Measurements from ENCODE around the gene CCDC102A. TPM values are rescaled to one million over a fixed set of nuclear protein-coding genes. Genes with fewer than 3 reads are reported as not detected.

CCDC102A gene
- polyA plus RNA-seq, 1 experiment, result 7.1 TPM

DNA sequence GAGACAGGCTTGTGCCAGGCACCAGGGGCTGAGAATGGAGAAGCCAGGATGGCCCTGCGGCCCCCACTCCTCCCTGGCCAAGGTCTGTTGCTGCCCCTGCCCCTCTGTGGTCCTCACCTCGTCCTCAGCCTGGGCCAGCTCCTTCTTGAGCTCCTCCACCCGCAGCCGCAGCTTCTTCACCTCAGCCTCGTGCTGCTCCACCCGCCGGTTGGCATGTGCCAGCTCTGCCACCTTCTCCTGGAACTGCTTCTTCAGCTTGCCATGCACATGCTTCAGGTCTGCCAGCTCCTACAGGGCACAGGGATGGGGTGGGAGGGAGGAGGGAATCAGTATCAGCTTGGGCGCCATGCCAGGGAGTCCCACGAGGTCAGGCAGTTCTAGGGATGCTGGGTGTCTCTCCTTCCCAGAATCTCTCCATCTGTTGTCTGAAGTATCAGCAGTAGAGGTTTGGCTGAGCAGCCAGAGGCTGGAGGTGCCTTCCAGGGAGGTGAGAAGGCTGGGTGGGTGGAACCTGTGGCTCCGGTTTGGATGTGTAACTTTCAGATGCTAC is 20.1 kb downstream of the CCDC102A start:
- Histone ChIP-seq H3K27ac (ENCODE audit: low read depth, low read length) (no peak overlapping the region), H3K27me3 (ENCODE audit: control insufficient read depth, insufficient read depth, low read length) (no peaks in the 10 kb centered on the region), H3K4me3 (ENCODE audit: low read depth, low read length) (no peak overlapping the region), H3K9me3 (ENCODE audit: control insufficient read depth, insufficient read depth, low read length) (no peaks in the 10 kb centered on the region)
- TF ChIP-seq, protein P1, sequence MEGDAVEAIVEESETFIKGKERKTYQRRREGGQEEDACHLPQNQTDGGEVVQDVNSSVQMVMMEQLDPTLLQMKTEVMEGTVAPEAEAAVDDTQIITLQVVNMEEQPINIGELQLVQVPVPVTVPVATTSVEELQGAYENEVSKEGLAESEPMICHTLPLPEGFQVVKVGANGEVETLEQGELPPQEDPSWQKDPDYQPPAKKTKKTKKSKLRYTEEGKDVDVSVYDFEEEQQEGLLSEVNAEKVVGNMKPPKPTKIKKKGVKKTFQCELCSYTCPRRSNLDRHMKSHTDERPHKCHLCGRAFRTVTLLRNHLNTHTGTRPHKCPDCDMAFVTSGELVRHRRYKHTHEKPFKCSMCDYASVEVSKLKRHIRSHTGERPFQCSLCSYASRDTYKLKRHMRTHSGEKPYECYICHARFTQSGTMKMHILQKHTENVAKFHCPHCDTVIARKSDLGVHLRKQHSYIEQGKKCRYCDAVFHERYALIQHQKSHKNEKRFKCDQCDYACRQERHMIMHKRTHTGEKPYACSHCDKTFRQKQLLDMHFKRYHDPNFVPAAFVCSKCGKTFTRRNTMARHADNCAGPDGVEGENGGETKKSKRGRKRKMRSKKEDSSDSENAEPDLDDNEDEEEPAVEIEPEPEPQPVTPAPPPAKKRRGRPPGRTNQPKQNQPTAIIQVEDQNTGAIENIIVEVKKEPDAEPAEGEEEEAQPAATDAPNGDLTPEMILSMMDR (IDR thresholded peaks at IDR 0.05; ENCODE audit: low read depth, low read length), result no peak
- DNase-seq (ENCODE audit: low read depth, low spot score), result no peak
- POLR2A ChIA-PET, result no interaction called here
- CTCF ChIA-PET, result interaction anchor here (4.6 kb wide), 1 partner anchor 98 kb away, joined by 63 read pairs; no protein-coding TSS in a partner anchor

DNA sequence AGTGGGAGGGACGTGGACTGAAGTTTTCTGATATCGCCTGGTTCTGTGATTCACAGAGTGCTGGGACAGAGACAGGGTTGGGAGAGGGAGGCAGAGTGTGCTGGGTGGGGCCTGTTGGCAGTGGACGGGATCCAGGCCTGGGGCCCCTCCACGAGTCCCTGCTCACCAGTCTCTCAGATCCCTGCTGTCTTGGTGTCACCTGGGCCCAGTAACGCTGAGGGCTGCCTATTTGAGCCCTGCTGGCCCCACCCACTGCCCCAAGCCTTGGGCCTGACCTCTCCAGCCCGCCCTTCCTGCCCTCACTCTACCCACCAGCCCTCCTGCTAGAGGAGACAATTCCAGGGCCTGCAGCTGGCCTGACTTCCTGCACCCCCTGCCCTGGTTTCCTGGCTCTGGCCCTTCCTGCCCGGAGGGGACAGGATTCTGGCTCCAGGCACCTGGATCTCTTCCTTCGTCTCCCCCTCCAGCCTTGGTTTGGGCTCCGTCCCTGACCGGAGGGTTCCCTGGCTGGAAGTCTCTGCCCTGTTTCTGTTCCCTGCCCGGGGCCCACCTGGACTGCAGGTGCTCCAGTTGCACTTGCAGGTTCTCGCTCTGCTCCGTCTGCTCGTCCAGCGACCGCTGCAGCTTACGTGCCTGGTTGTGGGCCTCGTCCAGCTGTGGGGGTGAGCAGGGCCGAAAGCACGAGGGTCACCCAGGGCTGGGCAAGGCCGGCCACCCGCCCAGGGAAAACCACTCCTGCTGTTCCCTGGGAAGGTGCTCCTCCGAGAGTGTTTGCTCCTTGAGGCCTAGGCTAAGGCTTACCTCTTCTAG is 21.4 kb downstream of the CCDC102A start:
- POLR2A ChIA-PET, result no interaction called here
- no peaks in the 10 kb centered on the region for H3K27me3 ChIP-seq (ENCODE audit: control insufficient read depth, insufficient read depth, low read length)
- H3K9me3 ChIP-seq (ENCODE audit: control insufficient read depth, insufficient read depth, low read length), result no peaks in the 10 kb centered on the region
- no peak for DNase-seq (ENCODE audit: low read depth, low spot score)
- no peak overlapping the region for H3K27ac ChIP-seq (ENCODE audit: low read depth, low read length)
- H3K4me3 ChIP-seq (ENCODE audit: low read depth, low read length), result no peak overlapping the region
- CTCF ChIA-PET, result no interaction called here
- TF ChIP-seq, protein P1 (IDR thresholded peaks at IDR 0.05; ENCODE audit: low read depth, low read length), result no peak

DNA sequence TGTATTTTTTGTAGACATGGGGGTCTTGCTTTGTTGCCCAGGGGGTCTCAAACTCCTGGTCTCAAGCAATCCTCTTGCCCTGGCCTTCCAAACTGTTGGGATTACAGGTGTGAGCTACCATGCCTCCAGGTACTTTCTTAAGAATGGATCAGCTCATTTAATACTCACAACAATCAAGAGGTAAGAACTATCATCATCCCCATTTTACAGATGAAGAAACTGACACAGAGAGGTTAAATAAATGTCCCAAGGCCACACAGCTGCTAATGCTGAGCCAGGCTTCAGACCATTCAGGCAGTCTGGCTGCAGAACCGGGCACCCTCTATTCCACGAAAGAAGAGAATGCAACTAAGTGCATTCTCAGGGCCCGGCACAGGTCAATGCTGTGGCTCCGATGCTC is 22.0 kb downstream of the CCDC102A start:
- Histone ChIP-seq H3K9me3 (ENCODE audit: control insufficient read depth, insufficient read depth, low read length) (no peaks in the 10 kb centered on the region), H3K27me3 (ENCODE audit: control insufficient read depth, insufficient read depth, low read length) (peaks cover 2% of the 10 kb centered on the region), H3K27ac (ENCODE audit: low read depth, low read length) (no peak overlapping the region), H3K4me3 (ENCODE audit: low read depth, low read length) (no peak overlapping the region)
- DNase-seq (ENCODE audit: low read depth, low spot score), result no peak
- ChIA-PET CTCF (no interaction called here), POLR2A (no interaction called here)
- TF ChIP-seq, protein P1 (IDR thresholded peaks at IDR 0.05; ENCODE audit: low read depth, low read length), result no peak

DNA sequence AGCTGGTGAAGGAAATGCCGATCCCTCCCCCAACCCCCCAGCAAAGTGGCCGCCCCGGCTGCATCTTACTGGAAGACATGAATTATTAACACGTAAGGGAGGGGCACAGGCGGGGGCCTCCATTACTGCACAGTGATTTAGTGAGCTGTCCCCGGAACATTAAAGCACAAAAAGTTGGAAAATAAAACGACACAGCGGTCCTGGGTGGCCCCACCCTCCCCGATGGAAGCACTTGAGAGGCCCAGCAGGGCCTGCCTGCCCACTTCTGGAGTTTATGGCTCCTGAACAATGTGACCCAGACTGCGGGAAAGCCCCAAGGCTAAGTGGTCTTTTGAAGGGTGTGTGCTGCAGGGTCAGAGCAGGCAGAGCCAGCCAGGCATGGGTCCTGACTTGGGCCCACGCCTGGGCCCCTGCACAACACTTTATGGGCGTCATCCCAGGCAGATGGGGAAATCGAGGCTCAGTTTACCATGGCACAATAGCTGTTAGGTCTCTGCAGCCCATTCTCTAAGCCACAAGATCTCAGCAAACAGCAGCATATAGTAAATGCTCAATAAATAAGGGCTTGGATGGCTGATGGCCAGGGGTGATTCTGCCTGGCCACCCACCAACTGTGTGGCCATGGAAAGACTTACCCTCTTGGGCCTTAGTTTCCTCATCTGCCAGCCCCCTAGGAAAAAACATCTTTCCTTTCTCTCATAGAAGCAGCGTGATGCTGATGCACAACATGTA is 22.8 kb downstream of the CCDC102A start:
- no peak for DNase-seq (ENCODE audit: low read depth, low spot score)
- H3K27ac ChIP-seq (ENCODE audit: low read depth, low read length), result no peak overlapping the region
- H3K4me3 ChIP-seq (ENCODE audit: low read depth, low read length), result no peak overlapping the region
- no peaks in the 10 kb centered on the region for H3K9me3 ChIP-seq (ENCODE audit: control insufficient read depth, insufficient read depth, low read length)
- TF ChIP-seq, protein P1 (IDR thresholded peaks at IDR 0.05; ENCODE audit: low read depth, low read length), result no peak
- H3K27me3 ChIP-seq (ENCODE audit: control insufficient read depth, insufficient read depth, low read length), result peaks cover 8% of the 10 kb centered on the region
- CTCF ChIA-PET, result no interaction called here
- POLR2A ChIA-PET, result no interaction called here
